IMR-90 (cell line): ENCODE measurements around the gene CUL3. TPM values are rescaled to one million over a fixed set of nuclear protein-coding genes. Genes with fewer than 3 reads are reported as not detected.

Experiments
- ATAC-seq: fragments of 200-7000 bp; cut with Tn5 transposase; 2 replicates; pipeline ENCODE4 v1.9.1; 2020; ENCODE audit warnings: low read depth, mild to moderate bottlenecking, moderate library complexity
- BruUV-seq: library from RNA; stranded (reverse); fragments of 400-500 nt; replicated peaks from 2 replicates; lab custom pipeline; 2021; lab: Mats Ljungman, UMichigan
- CTCF ChIA-PET: fragments of 300-600 bp; formaldehyde crosslinking; extraction: SDS; loops from one replicate; lab custom pipeline; 2021; ENCODE audit warnings: antibody characterized with exemption; lab: Yijun Ruan, JAX
- POLR2A ChIA-PET: fragments of 300-600 bp; sonication (Branson Sonifier 250); formaldehyde crosslinking; loops from one replicate; lab custom pipeline; 2022; ENCODE audit warnings: antibody characterized with exemption; ENCODE audit not compliant: unreplicated experiment; lab: Charles Lee
- DNase-seq: peaks from one replicate; pipeline ENCODE4 v3.0.0; 2013
- H2AFZ ChIP-seq: replicated peaks from 2 replicates; pipeline ENCODE3; 2013; ENCODE audit warnings: low read length, mild to moderate bottlenecking; ENCODE audit not compliant: poor library complexity
- H2AK5ac ChIP-seq: 2 replicates; pipeline ENCODE4 v1.6.1; 2013; ENCODE audit warnings: low read depth, low read length, inconsistent platforms
- H2AK9ac ChIP-seq: replicated peaks from 2 replicates; pipeline ENCODE3; 2013; ENCODE audit warnings: mild to moderate bottlenecking, low read depth, low read length, moderate library complexity; ENCODE audit not compliant: poor library complexity
- H2BK120ac ChIP-seq: 2 replicates; pipeline ENCODE4 v1.6.1; 2013; ENCODE audit warnings: low read depth, low read length, inconsistent platforms
- H2BK15ac ChIP-seq: 3 replicates; pipeline ENCODE4 v1.6.1; 2013; ENCODE audit warnings: low read depth, low read length, inconsistent platforms
- H2BK20ac ChIP-seq: 2 replicates; pipeline ENCODE4 v1.6.1; 2013; ENCODE audit warnings: low read depth, mild to moderate bottlenecking, inconsistent platforms, low read length, moderate library complexity
- H2BK5ac ChIP-seq: 2 replicates; pipeline ENCODE4 v1.6.1; 2013; ENCODE audit warnings: mild to moderate bottlenecking, low read depth, low read length, inconsistent platforms; ENCODE audit not compliant: poor library complexity, severe bottlenecking
- H3K14ac ChIP-seq: replicated peaks from 2 replicates; pipeline ENCODE4 v1.6.1; 2013; ENCODE audit warnings: low read depth, low read length, inconsistent platforms
- H3K18ac ChIP-seq: 2 replicates; pipeline ENCODE4 v1.6.1; 2013; ENCODE audit warnings: low read depth, low read length, control low read depth
- H3K23ac ChIP-seq: 2 replicates; pipeline ENCODE4 v1.6.1; 2013; ENCODE audit warnings: low read depth, low read length, inconsistent platforms
- H3K27ac ChIP-seq: 2 replicates; pipeline ENCODE4 v1.5.1; 2013; ENCODE audit warnings: mild to moderate bottlenecking, control low read depth, low read length; ENCODE audit not compliant: insufficient read depth
- H3K27me3 ChIP-seq: 2 replicates; pipeline ENCODE4 v1.6.1; 2013; ENCODE audit warnings: low read length; ENCODE audit not compliant: control insufficient read depth, insufficient read depth
- H3K36me3 ChIP-seq: 2 replicates; pipeline ENCODE4 v1.6.1; 2013; ENCODE audit warnings: low read length, mixed read lengths; ENCODE audit not compliant: control insufficient read depth, insufficient read depth
- H3K4ac ChIP-seq: 2 replicates; pipeline ENCODE4 v1.6.1; 2013; ENCODE audit warnings: low read depth, low read length, inconsistent platforms
- H3K4me1 ChIP-seq: 2 replicates; pipeline ENCODE4 v1.6.1; 2013; ENCODE audit warnings: low read length, mixed read lengths; ENCODE audit not compliant: control insufficient read depth, insufficient read depth
- H3K4me2 ChIP-seq: 2 replicates; pipeline ENCODE4 v1.6.1; 2013; ENCODE audit warnings: low read depth, mild to moderate bottlenecking, control low read depth, low read length, moderate library complexity
- H3K4me3 ChIP-seq: 2 replicates; pipeline ENCODE4 v1.5.1; 2013; ENCODE audit warnings: low read depth, mild to moderate bottlenecking, control low read depth, low read length, moderate library complexity; ENCODE audit not compliant: insufficient read depth
- H3K56ac ChIP-seq: 2 replicates; pipeline ENCODE4 v1.6.1; 2013; ENCODE audit warnings: low read length, inconsistent platforms; ENCODE audit not compliant: insufficient read depth; ENCODE audit errors: extremely low read depth
- H3K79me1 ChIP-seq, 2 experiments: 2 replicates each; pipeline ENCODE4 v1.6.1; 2013; ENCODE audit warnings: low read length in 2 of 2, inconsistent platforms in 1 of 2, low read depth in 1 of 2
- H3K9ac ChIP-seq: 2 replicates; pipeline ENCODE4 v1.6.1; 2013; ENCODE audit warnings: low read depth, low read length, control low read depth
- H3K9me1 ChIP-seq: 2 replicates; pipeline ENCODE4 v1.6.1; 2013; ENCODE audit warnings: low read length, inconsistent platforms; ENCODE audit not compliant: insufficient read depth
- H3K9me3 ChIP-seq: 2 replicates; pipeline ENCODE4 v1.6.1; 2013; ENCODE audit warnings: low read length; ENCODE audit not compliant: control insufficient read depth, insufficient read depth
- H4K20me1 ChIP-seq: 2 replicates; pipeline ENCODE4 v1.6.1; 2013; ENCODE audit warnings: low read length, inconsistent platforms; ENCODE audit not compliant: insufficient read depth
- H4K5ac ChIP-seq: 2 replicates; pipeline ENCODE4 v1.6.1; 2013; ENCODE audit warnings: mild to moderate bottlenecking, low read depth, low read length, control low read depth
- H4K8ac ChIP-seq, 2 experiments: 2 replicates each; pipeline ENCODE4 v1.6.1; 2013; ENCODE audit warnings: low read depth in 2 of 2, low read length in 2 of 2, control low read depth in 1 of 2, inconsistent platforms in 1 of 2
- H4K91ac ChIP-seq: 2 replicates; pipeline ENCODE4 v1.6.1; 2013; ENCODE audit warnings: low read depth, low read length, inconsistent platforms; ENCODE audit not compliant: insufficient read depth
- BHLHE40 ChIP-seq: fragments of 150-350 bp; IDR thresholded peaks from 2 replicates; pipeline ENCODE4 v1.6.1; 2016; ENCODE audit warnings: mild to moderate bottlenecking, low read depth, low read length
- CEBPB ChIP-seq: IDR thresholded peaks from 2 replicates; pipeline ENCODE4 v1.6.1; 2012; ENCODE audit warnings: low read depth, low read length, improper control_type of control experiment
- FOS ChIP-seq: fragments of 150-350 bp; IDR thresholded peaks from 2 replicates; pipeline ENCODE4 v1.6.1; 2016; ENCODE audit warnings: low read depth, low read length
- MAZ ChIP-seq: IDR thresholded peaks from 2 replicates; pipeline ENCODE4 v1.6.1; 2012; ENCODE audit warnings: low read depth, mild to moderate bottlenecking, low read length, improper control_type of control experiment, moderate library complexity, borderline replicate concordance
- MXI1 ChIP-seq: IDR thresholded peaks from 2 replicates; pipeline ENCODE4 v1.6.1; 2012; ENCODE audit warnings: low read depth, mild to moderate bottlenecking, low read length, moderate library complexity, borderline replicate concordance
- NFE2L2 ChIP-seq: fragments of 150-350 bp; IDR thresholded peaks from 2 replicates; pipeline ENCODE4 v1.6.1; 2016; ENCODE audit warnings: low read depth, mild to moderate bottlenecking, low read length
- POLR2A ChIP-seq: IDR thresholded peaks from 2 replicates; pipeline ENCODE4 v1.6.1; 2012; ENCODE audit warnings: mild to moderate bottlenecking, low read depth, low read length
- RAD21 ChIP-seq: IDR thresholded peaks from 2 replicates; pipeline ENCODE4 v1.6.1; 2012; ENCODE audit warnings: low read length, improper control_type of control experiment
- RCOR1 ChIP-seq: IDR thresholded peaks from 2 replicates; pipeline ENCODE4 v1.6.1; 2012; ENCODE audit warnings: mild to moderate bottlenecking, low read length, improper control_type of control experiment; ENCODE audit not compliant: insufficient replicate concordance
- RFX5 ChIP-seq: IDR thresholded peaks from 2 replicates; pipeline ENCODE4 v1.8.0; 2012; ENCODE audit warnings: low read depth, mild to moderate bottlenecking, low read length, moderate library complexity
- SMC3 ChIP-seq: fragments of 150-350 bp; IDR thresholded peaks from 2 replicates; pipeline ENCODE4 v1.6.1; 2016; ENCODE audit warnings: low read depth, mild to moderate bottlenecking, antibody characterized with exemption, low read length, moderate library complexity
- WGBS, 2 experiments: methylation state at CpG; one replicate each; pipeline versions ENCODE4 v1.1.5 to v1.1.7; 2013; ENCODE audit warnings: missing lambda C conversion rate in 2 of 2; ENCODE audit not compliant: insufficient read length in 1 of 2; ENCODE audit errors: extremely low coverage in 2 of 2; 5-methylcytosine and 5-hydroxymethylcytosine counted together
- dilution Hi-C: fragments of 300-500 bp; cut with HindIII; formaldehyde crosslinking; loops from one replicate; pipeline ENCODE4 v1.14.3; 2018; ENCODE audit warnings: low sequenced_read_pairs; ENCODE audit not compliant: unreplicated experiment
- in situ Hi-C: fragments of 300-500 bp; cut with MboI; formaldehyde crosslinking; loops from 3 replicates; pipeline ENCODE4 v1.14.3; 2019; ENCODE audit warnings: low sequenced_read_pairs, inconsistent platforms, mixed read lengths
- intact Hi-C: fragments of 100-400 bp; cut with micrococcal nuclease; formaldehyde crosslinking; loops from 2 replicates; pipeline ENCODE4 v1.10.0; 2022
- polyA plus RNA-seq, 3 experiments: library from polyadenylated mRNA; depleted of rRNA; stranded (reverse); fragments of >200 nt; gene quantifications; 2 replicates each; pipeline ENCODE4 v1.2.3, GENCODE V29; 2012; ENCODE audit warnings: low replicate concordance in 1 of 3
- total RNA-seq: library from RNA; depleted of rRNA; stranded (reverse); fragments of >200 nt; gene quantifications from 2 replicates; pipeline ENCODE4 v1.2.3, GENCODE V29; 2012
- TF ChIP-seq, protein P1 (sequence below): conservative IDR thresholded peaks from 2 replicates; pipeline ENCODE4 v1.5.1; 2012; ENCODE audit warnings: mild to moderate bottlenecking, low read depth, low read length, improper control_type of control experiment
- TF ChIP-seq, protein P2 (sequence below): fragments of 150-350 bp; IDR thresholded peaks from 2 replicates; pipeline ENCODE4 v1.6.1; 2017; ENCODE audit warnings: mild to moderate bottlenecking, antibody characterized with exemption, low read length, low read depth
- TF ChIP-seq, protein P3 (sequence below): fragments of 150-350 bp; IDR thresholded peaks from 2 replicates; pipeline ENCODE4 v1.6.1; 2016; ENCODE audit warnings: low read depth, mild to moderate bottlenecking, low read length, moderate library complexity, borderline replicate concordance

CUL3 gene
- total and polyA plus RNA-seq, 2 of the 4 experiments (the other 2 are of a cell fraction) = 33.7 to 45.7 TPM

DNA sequence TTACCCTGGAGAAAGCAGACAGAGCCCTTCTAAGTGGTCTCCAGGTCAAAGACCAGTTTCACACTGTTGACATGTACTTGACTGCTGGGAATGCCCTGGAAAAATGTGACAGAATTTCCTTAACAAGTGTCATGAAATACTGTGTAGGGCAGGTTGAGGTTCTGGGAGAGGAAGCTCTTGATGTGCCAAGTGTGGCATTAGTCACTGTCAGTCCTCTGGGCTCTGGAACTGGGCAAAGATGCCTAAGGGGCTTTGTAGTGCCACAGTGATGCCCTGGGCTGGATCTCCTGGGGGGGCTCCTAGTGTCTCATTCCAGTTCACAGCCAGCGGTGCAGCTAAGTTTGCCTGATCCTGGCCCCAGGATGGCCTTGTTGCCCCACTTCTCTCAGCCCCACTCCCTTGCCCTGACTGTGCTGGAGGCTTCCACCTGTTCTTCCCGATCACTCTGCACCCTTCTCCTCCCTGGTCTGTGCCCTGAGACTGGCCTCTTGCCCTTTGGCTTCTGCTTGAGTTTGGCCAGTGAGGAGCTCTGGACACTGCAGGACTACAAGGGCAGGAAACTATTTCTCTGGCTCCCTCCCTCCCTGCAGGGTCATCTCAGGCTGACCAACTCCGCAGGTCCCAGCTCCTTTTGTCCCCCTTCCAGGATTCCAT is 156.2 kb downstream of the CUL3 start:
- no peak for ATAC-seq

More for the DNA sequence above, 156.2 kb downstream of the CUL3 start:
- H2AK9ac ChIP-seq = no peak overlapping the region
- H2AK5ac ChIP-seq = no peak overlapping the region
- TF ChIP-seq BHLHE40 = no peak
- no peak for TF ChIP-seq FOS
- TF ChIP-seq POLR2A = no peak
- no peak for TF ChIP-seq NFE2L2
- TF ChIP-seq MXI1 = no peak
- TF ChIP-seq, protein P1, sequence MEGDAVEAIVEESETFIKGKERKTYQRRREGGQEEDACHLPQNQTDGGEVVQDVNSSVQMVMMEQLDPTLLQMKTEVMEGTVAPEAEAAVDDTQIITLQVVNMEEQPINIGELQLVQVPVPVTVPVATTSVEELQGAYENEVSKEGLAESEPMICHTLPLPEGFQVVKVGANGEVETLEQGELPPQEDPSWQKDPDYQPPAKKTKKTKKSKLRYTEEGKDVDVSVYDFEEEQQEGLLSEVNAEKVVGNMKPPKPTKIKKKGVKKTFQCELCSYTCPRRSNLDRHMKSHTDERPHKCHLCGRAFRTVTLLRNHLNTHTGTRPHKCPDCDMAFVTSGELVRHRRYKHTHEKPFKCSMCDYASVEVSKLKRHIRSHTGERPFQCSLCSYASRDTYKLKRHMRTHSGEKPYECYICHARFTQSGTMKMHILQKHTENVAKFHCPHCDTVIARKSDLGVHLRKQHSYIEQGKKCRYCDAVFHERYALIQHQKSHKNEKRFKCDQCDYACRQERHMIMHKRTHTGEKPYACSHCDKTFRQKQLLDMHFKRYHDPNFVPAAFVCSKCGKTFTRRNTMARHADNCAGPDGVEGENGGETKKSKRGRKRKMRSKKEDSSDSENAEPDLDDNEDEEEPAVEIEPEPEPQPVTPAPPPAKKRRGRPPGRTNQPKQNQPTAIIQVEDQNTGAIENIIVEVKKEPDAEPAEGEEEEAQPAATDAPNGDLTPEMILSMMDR = no peak
- no peak for TF ChIP-seq RCOR1
- no peak for TF ChIP-seq RAD21
- no peak for TF ChIP-seq CEBPB
- TF ChIP-seq, protein P2, sequence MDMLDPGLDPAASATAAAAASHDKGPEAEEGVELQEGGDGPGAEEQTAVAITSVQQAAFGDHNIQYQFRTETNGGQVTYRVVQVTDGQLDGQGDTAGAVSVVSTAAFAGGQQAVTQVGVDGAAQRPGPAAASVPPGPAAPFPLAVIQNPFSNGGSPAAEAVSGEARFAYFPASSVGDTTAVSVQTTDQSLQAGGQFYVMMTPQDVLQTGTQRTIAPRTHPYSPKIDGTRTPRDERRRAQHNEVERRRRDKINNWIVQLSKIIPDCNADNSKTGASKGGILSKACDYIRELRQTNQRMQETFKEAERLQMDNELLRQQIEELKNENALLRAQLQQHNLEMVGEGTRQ = no peak
- TF ChIP-seq, protein P3, sequence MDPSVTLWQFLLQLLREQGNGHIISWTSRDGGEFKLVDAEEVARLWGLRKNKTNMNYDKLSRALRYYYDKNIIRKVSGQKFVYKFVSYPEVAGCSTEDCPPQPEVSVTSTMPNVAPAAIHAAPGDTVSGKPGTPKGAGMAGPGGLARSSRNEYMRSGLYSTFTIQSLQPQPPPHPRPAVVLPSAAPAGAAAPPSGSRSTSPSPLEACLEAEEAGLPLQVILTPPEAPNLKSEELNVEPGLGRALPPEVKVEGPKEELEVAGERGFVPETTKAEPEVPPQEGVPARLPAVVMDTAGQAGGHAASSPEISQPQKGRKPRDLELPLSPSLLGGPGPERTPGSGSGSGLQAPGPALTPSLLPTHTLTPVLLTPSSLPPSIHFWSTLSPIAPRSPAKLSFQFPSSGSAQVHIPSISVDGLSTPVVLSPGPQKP = no peak
- TF ChIP-seq SMC3 = no peak
- TF ChIP-seq RFX5 = no peak
- TF ChIP-seq MAZ = no peak
- no peak overlapping the region for H3K4me3 ChIP-seq
- H3K27ac ChIP-seq = no peak overlapping the region
- no peak overlapping the region for H2BK120ac ChIP-seq
- no peak overlapping the region for H2BK20ac ChIP-seq
- H4K91ac ChIP-seq = no peak overlapping the region
- no peak overlapping the region for H3K23ac ChIP-seq
- no TSS peak for BruUV-seq
- H4K20me1 ChIP-seq = no peaks in the 10 kb centered on the region
- no peak overlapping the region for H3K4me2 ChIP-seq
- 90% methylated on average over 1 of the region's 3 CpGs; no CpG with 5 or more reads in 1 of the 2 experiments for WGBS, 2 experiments
- H3K4me1 ChIP-seq = 0 out of 2 replicates have a peak, but pooled peaks cover 2% of the 10 kb centered on the region
- H3K14ac ChIP-seq = no peak overlapping the region
- no peak overlapping the region for H4K5ac ChIP-seq
- H3K79me1 ChIP-seq = no peaks in the 10 kb centered on the region
- in situ Hi-C loops (no loop called here), intact Hi-C loops (no loop called here), dilution Hi-C loops (no loop called here)
- no peak overlapping the region for H2BK15ac ChIP-seq
- no peak overlapping the region for H2BK5ac ChIP-seq
- no peak overlapping the region for H3K18ac ChIP-seq
- H3K9me1 ChIP-seq = no peaks in the 10 kb centered on the region
- POLR2A ChIA-PET = no interaction called here
- no peak overlapping the region for H4K8ac ChIP-seq
- no peak overlapping the region for H3K56ac ChIP-seq
- no peak overlapping the region for H3K4ac ChIP-seq
- no peaks in the 10 kb centered on the region for H3K9me3 ChIP-seq
- peaks cover 5% of the 10 kb centered on the region for H3K27me3 ChIP-seq
- no peaks in the 10 kb centered on the region for H3K36me3 ChIP-seq
- DNase-seq = no peak
- no peak overlapping the region for H3K9ac ChIP-seq
- no peak overlapping the region for H2AFZ ChIP-seq
- CTCF ChIA-PET = no interaction called here
